ENCODE results near the gene MS4A2.
"Not testable (repeated sequence)": the region's sequence is repeated elsewhere in the genome, so short reads cannot be mapped to it uniquely, and the experiment has no call there.

MS4A2 gene

DNA sequence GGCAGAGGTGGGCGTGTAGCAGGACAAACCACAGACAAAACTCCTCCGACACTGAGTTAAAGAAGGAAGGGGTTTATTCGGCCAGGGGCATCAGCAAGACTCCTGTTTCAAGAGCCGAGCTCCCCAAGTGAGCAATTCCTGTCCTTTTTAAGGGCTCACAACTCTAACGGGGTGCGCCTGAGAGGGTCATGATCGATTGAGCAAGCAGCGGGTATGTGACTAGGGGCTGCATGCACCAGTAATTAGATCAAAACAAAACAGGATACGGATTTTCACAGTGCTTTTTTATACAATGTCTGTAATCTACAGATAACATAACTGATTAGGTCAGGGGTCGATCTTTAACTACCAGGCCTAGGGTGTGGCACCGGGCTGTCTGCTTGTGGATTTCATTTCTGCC lies 12.9 kb downstream of the MS4A2 start:
- DNase-seq, result not testable (repeated sequence)

DNA sequence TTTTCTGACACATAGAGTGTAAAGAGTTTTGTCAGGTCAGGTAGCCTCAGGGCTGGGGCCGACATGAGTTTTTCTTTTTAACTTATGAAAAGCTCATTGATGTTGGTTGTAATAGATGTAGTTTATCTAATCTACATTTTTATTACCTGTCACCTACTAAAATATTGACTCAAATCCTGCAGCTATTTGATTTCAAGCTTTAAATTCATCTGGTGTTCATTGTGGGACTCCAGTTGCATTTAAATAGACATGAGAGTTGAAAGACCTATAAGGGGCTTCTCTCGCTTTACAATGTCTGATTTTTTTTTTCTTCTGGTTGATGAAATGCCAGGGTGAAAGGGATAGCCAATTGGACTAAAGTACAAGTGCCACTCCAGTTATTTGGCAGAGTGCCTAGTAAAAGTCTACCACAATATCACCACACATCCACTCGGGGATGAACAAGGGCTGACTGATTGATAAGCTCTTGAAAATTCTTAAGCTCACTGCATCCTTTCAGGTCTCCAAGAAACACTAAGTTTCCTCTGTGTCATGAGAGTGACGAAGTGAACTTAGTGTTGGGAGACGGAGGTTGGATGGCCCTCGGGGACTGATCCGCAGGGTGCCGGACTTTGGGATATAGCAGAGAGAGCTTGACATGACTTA lies 16.1 kb downstream of the MS4A2 start:
- not testable (repeated sequence) for DNase-seq

GRCh38 chr11:60108631-60109030 lies 20.2 kb downstream of the MS4A2 start:
- DNase-seq, result not testable (repeated sequence)

GRCh38 chr11:60111793-60112192 lies 23.3 kb downstream of the MS4A2 start:
- no peak for DNase-seq

DNA sequence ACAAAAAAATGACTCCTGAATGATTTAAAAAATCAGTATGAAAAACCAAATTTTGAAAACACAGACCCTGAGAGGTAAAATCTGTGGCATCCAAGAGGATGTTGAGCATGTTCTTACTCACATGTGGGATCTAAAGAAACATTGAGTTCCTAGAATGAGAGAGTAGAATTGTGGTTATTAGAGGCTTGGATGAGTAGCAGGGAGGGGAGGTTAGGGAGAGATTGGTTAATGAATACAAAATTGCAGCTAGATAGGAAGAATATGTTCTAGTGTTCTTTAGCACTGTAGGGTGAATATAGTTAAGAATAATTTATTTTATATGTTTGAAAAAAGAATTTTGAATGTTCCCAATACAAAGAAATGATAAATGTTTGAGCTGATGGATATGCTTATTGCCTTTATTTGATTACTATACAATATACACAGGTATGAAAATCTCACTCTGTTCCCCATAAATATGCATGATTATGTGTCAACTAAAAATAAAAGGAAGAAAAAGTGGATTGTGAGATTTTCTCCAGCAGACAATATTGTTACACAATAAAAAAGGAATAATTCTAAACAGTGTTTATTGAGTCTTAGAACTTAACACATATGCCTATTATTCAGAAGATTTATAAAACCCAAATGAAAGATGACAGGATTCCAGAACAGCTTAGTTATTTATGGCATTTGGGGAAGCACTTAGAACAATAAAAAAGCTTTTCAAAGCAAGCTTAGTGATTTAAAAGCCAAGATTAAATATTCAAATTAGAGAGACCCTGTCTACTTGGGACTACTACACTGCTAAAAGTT lies 28.7 kb downstream of the MS4A2 start:
- DNase-seq, result no peak

DNA sequence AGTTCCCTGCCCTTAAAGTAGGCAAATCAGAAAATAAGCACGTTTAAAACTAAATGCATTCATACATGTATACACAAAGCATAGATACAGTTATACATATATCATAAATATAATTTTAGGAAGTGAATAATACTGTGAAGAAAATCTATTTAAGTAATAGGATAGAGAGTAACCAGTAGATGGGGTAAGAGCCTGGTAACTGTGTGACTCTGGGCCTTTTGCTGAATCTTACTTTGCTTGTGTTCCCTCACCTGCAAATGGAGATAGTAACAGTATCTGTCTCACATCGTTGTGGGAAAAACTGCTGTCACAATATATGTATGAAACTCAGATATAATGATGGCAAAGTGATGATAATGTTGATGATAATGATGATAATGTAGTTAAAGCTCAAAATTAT lies 29.9 kb downstream of the MS4A2 start:
- no peak for DNase-seq

- no peak for DNase-seq
Observed at GRCh38 chr11:60119710-60120109, 31.2 kb downstream of the MS4A2 start.

GRCh38 chr11:60121264-60121663 lies 32.8 kb downstream of the MS4A2 start:
- no peak for DNase-seq

DNA sequence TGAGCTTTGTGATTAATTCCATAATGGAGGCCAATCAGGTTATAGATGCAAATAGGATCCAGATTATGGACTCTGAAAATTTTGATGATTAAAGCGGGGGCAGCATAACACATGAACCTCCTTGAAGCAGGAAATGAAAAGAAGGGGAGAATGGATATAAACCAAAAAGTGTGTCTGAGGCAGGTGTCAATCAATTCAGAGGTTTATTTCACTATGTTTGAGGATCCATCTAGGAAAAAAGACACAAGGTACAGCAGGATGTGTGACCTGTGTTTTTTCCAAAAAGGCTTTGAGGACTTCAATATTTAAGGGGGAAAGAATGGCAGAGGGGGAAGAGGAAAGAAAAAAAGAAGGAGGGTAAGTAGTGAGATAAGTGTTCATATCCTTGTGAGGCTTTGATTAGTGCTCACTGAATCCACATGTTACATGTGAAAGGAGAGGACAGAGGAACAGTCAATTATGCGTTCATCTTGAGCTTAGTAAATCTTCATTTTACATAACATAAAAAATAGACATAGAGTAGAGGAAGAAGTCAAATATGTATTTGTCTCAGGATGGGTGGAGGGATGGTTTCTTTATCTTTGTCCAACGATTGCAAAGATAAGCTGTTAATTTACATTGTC lies 34.1 kb downstream of the MS4A2 start:
- DNase-seq, result no peak

GRCh38 chr11:60124802-60125432 lies 36.5 kb downstream of the MS4A2 start:
- DNase-seq, result no peak

GRCh38 chr11:60125956-60126585 lies 37.6 kb downstream of the MS4A2 start:
- DNase-seq, result no peak

GRCh38 chr11:60127311-60127811 lies 38.9 kb downstream of the MS4A2 start:
- DNase-seq, result no peak

DNA sequence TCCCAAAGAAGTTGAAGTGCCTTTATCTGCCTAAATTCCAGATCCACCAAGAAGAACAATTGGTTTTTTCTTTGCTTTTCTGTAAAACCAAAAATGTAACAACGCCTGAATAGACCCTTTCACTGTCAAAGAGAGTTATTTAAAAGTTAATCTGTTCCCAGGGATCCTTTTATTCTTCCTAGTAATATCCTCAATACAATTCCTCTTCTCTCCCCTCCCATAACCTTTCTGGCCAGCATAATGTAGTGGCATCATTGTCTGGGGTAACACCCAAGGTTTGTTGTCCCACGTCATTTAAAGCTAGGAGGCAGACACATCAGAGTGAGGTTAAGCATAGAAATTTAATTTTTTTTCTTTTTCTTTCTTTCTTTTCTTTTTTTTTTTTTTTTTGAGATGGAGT lies 39.9 kb downstream of the MS4A2 start:
- DNase-seq, result no peak

DNA sequence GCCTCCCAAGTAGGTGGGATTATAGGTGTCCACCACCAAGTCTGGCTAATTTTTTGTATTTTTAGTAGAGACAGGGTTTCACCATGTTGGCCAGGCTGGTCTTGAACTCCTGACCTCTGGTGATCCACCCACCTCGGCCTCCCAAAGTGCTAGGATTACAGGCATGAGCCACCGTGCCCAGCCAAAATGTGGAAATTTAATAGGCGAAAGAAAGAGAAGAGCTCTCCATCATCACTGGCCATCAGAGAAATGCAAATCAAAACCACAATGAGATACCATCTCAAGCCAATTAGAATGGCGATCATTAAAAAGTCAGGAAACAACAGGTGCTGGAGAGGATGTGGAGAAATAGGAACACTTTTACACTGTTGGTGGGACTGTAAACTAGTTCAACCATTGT lies 40.4 kb downstream of the MS4A2 start:
- DNase-seq, result not testable (repeated sequence)

GRCh38 chr11:60129853-60130252 lies 41.4 kb downstream of the MS4A2 start:
- DNase-seq, result no peak

GRCh38 chr11:60130496-60130895 lies 42.0 kb downstream of the MS4A2 start:
- DNase-seq, result no peak

- no peak for DNase-seq
Observed at GRCh38 chr11:60131912-60132311, 43.4 kb downstream of the MS4A2 start.

GRCh38 chr11:60133917-60134316 lies 45.5 kb downstream of the MS4A2 start:
- no peak for DNase-seq

DNA sequence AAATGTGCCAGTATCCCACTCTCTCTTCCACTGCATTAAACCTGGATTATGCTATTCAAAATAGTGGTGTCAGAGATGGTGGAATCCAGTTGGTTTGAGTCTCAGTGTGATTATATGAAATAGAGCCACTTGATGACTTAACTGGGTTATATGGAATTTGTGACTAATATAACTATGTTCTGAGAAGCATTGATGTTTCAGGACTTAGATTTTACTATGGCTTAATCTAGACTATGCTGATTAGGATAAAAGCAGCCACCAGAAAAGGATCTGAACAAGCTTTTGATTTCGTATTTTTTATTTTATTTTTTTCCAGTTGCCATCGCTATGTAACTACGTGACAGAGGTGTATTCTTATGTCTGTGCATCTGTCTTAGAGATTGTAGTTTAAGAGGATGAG lies 55.3 kb downstream of the MS4A2 start:
- DNase-seq, result no peak

GRCh38 chr11:60145677-60146076 lies 57.2 kb downstream of the MS4A2 start:
- DNase-seq, result no peak
